HG03439 (cell line): ENCODE measurements around the gene UTRN.
A peak's percentile ranks its signal among the peaks of the same experiment; 100 is the strongest.

Experiments
- ATAC-seq: cut with Tn5 transposase; IDR thresholded peaks from one replicate; pipeline ENCODE4 v1.9.1; 2021; ENCODE audit warnings: mild to moderate bottlenecking, moderate library complexity; ENCODE audit not compliant: unreplicated experiment

UTRN gene

GRCh38 chr6:144311361-144311760 lies 26.2 kb downstream of the UTRN start:
- ATAC-seq, result no peak

- ATAC-seq, result no peak
These were observed 28.9 kb downstream of the UTRN start for GRCh38 chr6:144314003-144314485.

GRCh38 chr6:144314562-144314961 lies 29.4 kb downstream of the UTRN start:
- ATAC-seq, result no peak

- ATAC-seq, result no peak
These were observed 30.3 kb downstream of the UTRN start for GRCh38 chr6:144315226-144315980.

- no peak for ATAC-seq
These were observed 31.1 kb downstream of the UTRN start for GRCh38 chr6:144315981-144316861.

- no peak for ATAC-seq
These were observed 31.7 kb downstream of the UTRN start for GRCh38 chr6:144316862-144317195.

GRCh38 chr6:144317736-144318135 lies 32.6 kb downstream of the UTRN start:
- ATAC-seq, result no peak

- no peak for ATAC-seq
These were observed 34.1 kb downstream of the UTRN start for GRCh38 chr6:144319211-144319610.

GRCh38 chr6:144320741-144321140 lies 35.6 kb downstream of the UTRN start:
- ATAC-seq, result no peak

GRCh38 chr6:144321839-144322591 lies 36.9 kb downstream of the UTRN start:
- ATAC-seq, result no peak

GRCh38 chr6:144325232-144325631 lies 40.1 kb downstream of the UTRN start:
- ATAC-seq, result no peak

- no peak for ATAC-seq
These were observed 41.3 kb downstream of the UTRN start for GRCh38 chr6:144326393-144326792.

GRCh38 chr6:144327081-144327480 lies 41.9 kb downstream of the UTRN start:
- ATAC-seq, result no peak

- ATAC-seq, result no peak
These were observed 45.2 kb downstream of the UTRN start for GRCh38 chr6:144330017-144330987.

GRCh38 chr6:144331491-144331969 lies 46.4 kb downstream of the UTRN start:
- ATAC-seq, result no peak

- ATAC-seq, result no peak
These were observed 47.0 kb downstream of the UTRN start for GRCh38 chr6:144332177-144332576.

GRCh38 chr6:144334150-144334708 lies 49.1 kb downstream of the UTRN start:
- peak; percentile 44 for ATAC-seq
